ENCODE data around the gene ATRN. TPM values are rescaled to one million over a fixed set of nuclear protein-coding genes. Genes with fewer than 3 reads are reported as not detected.
A peak's percentile ranks its signal among the peaks of the same experiment; 100 is the strongest.

ATRN gene
- total and polyA plus RNA-seq, 8 donors, result 2.9 to 63.9 (median 24.2) TPM

DNA sequence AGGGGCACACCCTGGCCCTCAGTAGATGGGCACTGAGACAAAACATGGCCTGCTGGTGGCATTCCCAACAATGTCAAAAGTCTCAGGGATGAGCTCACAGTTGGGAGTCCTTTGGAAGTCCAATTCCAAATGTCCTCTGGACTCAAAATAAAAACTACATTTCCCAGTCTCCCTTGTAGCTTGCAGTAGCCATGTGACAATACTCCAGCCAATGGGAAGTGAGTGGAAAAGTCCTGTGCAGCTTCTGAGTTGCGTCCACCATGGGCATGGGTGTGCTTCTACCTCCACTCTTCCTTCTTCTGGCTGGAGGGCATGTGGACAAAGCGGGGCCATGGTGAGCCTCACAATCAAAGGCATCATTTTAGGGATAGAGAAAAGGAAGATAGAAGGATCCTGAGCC is 216.8 kb downstream of the ATRN start:
- DNase-seq, result peak in 1 of 2 donors; percentile 75
- Histone ChIP-seq H3K4me3 (no peak overlapping the region), H3K27me3 (peaks cover 0 to 6% (median under 1%) of the 10 kb centered on the region in 3 donors), H3K4me1 (peaks cover 0 to 26% (median 11%) of the 10 kb centered on the region in 4 donors), H3K27ac (peak overlapping the region in 4 of 5 donors; percentile 60 to 82 (median 74)), H3K9me3 (no peaks in the 10 kb centered on the region), H3K36me3 (no peaks in the 10 kb centered on the region)
- intact Hi-C loops (cut with DNase I; ENCODE audit: low total_unique reads), result no loop called here
- TF ChIP-seq EP300 (IDR thresholded peaks at IDR 0.05) (no peak), POLR2A (IDR thresholded peaks at IDR 0.05) (no peak), POLR2AphosphoS5 (IDR thresholded peaks at IDR 0.05) (no peak)
- TF ChIP-seq, protein P1, sequence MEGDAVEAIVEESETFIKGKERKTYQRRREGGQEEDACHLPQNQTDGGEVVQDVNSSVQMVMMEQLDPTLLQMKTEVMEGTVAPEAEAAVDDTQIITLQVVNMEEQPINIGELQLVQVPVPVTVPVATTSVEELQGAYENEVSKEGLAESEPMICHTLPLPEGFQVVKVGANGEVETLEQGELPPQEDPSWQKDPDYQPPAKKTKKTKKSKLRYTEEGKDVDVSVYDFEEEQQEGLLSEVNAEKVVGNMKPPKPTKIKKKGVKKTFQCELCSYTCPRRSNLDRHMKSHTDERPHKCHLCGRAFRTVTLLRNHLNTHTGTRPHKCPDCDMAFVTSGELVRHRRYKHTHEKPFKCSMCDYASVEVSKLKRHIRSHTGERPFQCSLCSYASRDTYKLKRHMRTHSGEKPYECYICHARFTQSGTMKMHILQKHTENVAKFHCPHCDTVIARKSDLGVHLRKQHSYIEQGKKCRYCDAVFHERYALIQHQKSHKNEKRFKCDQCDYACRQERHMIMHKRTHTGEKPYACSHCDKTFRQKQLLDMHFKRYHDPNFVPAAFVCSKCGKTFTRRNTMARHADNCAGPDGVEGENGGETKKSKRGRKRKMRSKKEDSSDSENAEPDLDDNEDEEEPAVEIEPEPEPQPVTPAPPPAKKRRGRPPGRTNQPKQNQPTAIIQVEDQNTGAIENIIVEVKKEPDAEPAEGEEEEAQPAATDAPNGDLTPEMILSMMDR (IDR thresholded peaks at IDR 0.05), result no peak
- 50 to 63% (median 54%) methylated on average over 2 of the region's 2 CpGs for WGBS, 5 donors

DNA sequence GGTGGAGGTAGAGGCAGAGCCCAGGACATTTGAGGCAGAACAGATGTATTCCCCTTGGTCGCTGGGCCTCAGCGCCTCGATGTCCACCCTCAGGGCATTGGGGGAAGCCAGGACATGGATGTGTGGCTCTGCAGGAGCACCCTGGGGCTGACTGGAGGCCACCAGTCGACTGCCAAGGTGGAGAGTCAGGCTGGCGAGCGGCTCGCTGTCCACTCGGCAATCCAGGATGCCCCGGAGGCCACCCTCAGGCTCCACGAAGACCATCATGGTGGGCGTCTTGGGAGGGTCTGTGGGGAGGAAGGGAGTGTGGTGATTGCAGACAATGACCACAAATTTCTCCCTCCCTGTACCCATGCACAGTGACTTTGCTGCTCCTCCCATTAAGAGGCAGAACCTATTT is 219.2 kb downstream of the ATRN start:
- Histone ChIP-seq H3K9me3 (no peaks in the 10 kb centered on the region), H3K4me3 (no peak overlapping the region), H3K4me1 (peaks cover 0 to 26% (median 11%) of the 10 kb centered on the region in 4 donors), H3K36me3 (no peaks in the 10 kb centered on the region), H3K27me3 (no peaks in the 10 kb centered on the region), H3K27ac (no peak overlapping the region)
- WGBS, 5 donors, result 81 to 89% (median 87%) methylated on average over 11 of the region's 11 CpGs
- no peak for DNase-seq
- intact Hi-C loops (cut with DNase I; ENCODE audit: low total_unique reads), result no loop called here
- TF ChIP-seq EP300 (IDR thresholded peaks at IDR 0.05) (no peak), POLR2AphosphoS5 (IDR thresholded peaks at IDR 0.05) (no peak), POLR2A (IDR thresholded peaks at IDR 0.05) (no peak)
- TF ChIP-seq, protein P1 (IDR thresholded peaks at IDR 0.05), result no peak

DNA sequence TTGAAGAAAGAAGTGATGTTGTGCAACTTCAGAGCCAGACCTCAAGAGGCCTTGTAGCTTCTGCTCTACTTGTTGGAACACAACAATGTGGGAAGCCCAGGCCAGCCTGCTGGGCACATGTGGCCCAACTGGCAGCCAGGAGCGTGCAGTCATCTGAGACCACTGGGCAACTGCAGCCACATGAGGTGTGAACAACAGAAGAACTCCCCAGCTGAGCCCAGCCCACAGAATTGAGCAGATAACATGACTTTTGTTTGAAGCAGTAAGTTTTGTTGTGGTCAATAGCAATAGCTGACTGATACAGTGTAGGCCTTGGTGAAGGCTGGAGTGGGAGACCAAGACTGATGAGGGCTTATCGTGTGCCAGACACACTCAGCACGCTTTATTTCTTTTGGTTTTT is 219.6 kb downstream of the ATRN start:
- intact Hi-C loops (cut with DNase I; ENCODE audit: low total_unique reads), result no loop called here
- Histone ChIP-seq H3K9me3 (no peaks in the 10 kb centered on the region), H3K4me3 (no peak overlapping the region), H3K27ac (no peak overlapping the region), H3K4me1 (peaks cover 0 to 24% (median 11%) of the 10 kb centered on the region in 4 donors), H3K36me3 (no peaks in the 10 kb centered on the region), H3K27me3 (no peaks in the 10 kb centered on the region)
- DNase-seq, result no peak
- 95 to 99% (median 97%) methylated on average over 3 of the region's 3 CpGs for WGBS, 5 donors
- TF ChIP-seq EP300 (IDR thresholded peaks at IDR 0.05), result no peak
- no peak for TF ChIP-seq POLR2AphosphoS5 (IDR thresholded peaks at IDR 0.05)
- no peak for TF ChIP-seq POLR2A (IDR thresholded peaks at IDR 0.05)
- TF ChIP-seq, protein P1 (IDR thresholded peaks at IDR 0.05), result no peak

DNA sequence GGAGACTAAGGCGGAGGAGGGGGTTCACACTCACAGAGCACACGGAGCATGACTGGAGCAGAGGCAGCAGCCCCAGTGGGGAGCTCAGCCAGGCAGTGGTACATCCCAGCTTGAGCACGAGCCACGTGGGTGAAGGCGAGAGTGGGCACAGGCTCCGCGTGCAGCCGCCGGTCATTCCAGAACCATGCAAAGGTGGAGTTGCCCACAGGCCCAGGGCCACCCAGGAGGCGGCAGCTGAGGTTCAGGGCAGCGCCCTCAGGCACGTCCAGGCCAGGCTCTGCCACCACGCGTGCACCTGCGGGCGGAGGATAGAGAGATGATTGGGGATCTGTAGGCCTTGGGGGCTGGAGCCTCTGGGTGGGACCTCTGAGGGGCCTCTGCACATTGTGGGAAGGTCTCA is 220.5 kb downstream of the ATRN start:
- intact Hi-C loops (cut with DNase I; ENCODE audit: low total_unique reads), result no loop called here
- Histone ChIP-seq H3K9me3 (peaks cover 0 to 2% (median under 1%) of the 10 kb centered on the region in 4 donors), H3K4me3 (no peak overlapping the region), H3K27me3 (no peaks in the 10 kb centered on the region), H3K27ac (no peak overlapping the region), H3K36me3 (no peaks in the 10 kb centered on the region), H3K4me1 (peaks cover 0 to 15% (median 9%) of the 10 kb centered on the region in 4 donors)
- DNase-seq, result no peak
- TF ChIP-seq POLR2AphosphoS5 (IDR thresholded peaks at IDR 0.05), result no peak
- TF ChIP-seq POLR2A (IDR thresholded peaks at IDR 0.05), result no peak
- TF ChIP-seq, protein P1 (IDR thresholded peaks at IDR 0.05), result no peak
- no peak for TF ChIP-seq EP300 (IDR thresholded peaks at IDR 0.05)
- 86 to 92% (median 90%) methylated on average over 10 to 16 of the region's 16 CpGs for WGBS, 5 donors

Data from stomach (tissue), 9 donors.